PFSK-1 (cell line): ENCODE measurements around the gene TRAPPC6A.

Experiments used
- FOXP2 ChIP-seq: optimal IDR thresholded peaks from 2 replicates; pipeline ENCODE3; 2011; ENCODE audit warnings: borderline replicate concordance, control low read depth, inconsistent platforms; ENCODE audit not compliant: insufficient read depth; ENCODE audit errors: extremely low read length, extremely low read depth
- POLR2AphosphoS5 ChIP-seq: IDR thresholded peaks from 2 replicates; pipeline ENCODE4 v1.6.1; 2012; ENCODE audit warnings: low read depth, mild to moderate bottlenecking, control low read depth, low read length, moderate library complexity
- REST ChIP-seq, 2 experiments: IDR thresholded peaks; 2 replicates each; pipeline versions ENCODE4 v1.6.1 to v1.8.0; 2011 to 2012; ENCODE audit warnings: low read depth in 2 of 2, low read length in 2 of 2, control low read depth in 1 of 2, inconsistent platforms in 1 of 2, mild to moderate bottlenecking in 1 of 2, moderate library complexity in 1 of 2; ENCODE audit not compliant: insufficient read depth in 1 of 2
- SIN3A ChIP-seq: IDR thresholded peaks from 2 replicates; pipeline ENCODE4 v1.6.1; 2012; ENCODE audit warnings: mild to moderate bottlenecking, low read length, moderate library complexity, borderline replicate concordance; ENCODE audit not compliant: insufficient read depth
- TAF1 ChIP-seq: IDR thresholded peaks from 2 replicates; pipeline ENCODE4 v1.6.1; 2012; ENCODE audit warnings: low read length, control low read depth, borderline replicate concordance; ENCODE audit not compliant: insufficient read depth

Gene TRAPPC6A

DNA sequence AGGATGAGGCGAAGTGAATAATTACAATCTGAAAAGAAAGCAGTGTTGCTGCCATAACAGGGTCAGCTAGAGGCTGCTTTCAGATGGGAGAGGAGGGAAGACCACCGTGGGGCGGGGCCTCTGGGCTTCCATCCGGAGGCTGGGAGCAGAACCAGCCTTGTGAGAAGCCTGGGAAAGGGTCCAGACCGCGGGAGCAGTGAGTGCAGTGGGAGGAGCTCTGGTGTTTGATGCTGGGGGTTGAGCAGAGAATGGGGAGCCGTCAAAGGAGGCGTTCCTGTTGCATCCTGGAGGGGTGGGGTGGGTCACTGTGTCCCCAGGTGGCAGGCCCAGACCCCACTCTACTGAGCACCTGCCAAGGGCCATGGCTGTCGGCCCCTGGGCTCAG lies 35.3 kb downstream of the TRAPPC6A start:
- TF ChIP-seq FOXP2 (no peak), TAF1 (no peak), POLR2AphosphoS5 (no peak), SIN3A (no peak), REST (IDR thresholded peaks at IDR 0.05; ENCODE audit: insufficient read depth in 1 of 2, low read depth in 2 of 2, low read length in 2 of 2) (no peak)

- TF ChIP-seq FOXP2 (no peak), REST (IDR thresholded peaks at IDR 0.05; ENCODE audit: insufficient read depth in 1 of 2, low read depth in 2 of 2, low read length in 2 of 2) (no peak), POLR2AphosphoS5 (no peak), TAF1 (no peak), SIN3A (no peak)
Observed at GRCh38 chr19:45142016-45142725, 35.9 kb downstream of the TRAPPC6A start.

GRCh38 chr19:45141203-45141900 lies 36.7 kb downstream of the TRAPPC6A start:
- TF ChIP-seq TAF1 (no peak), REST (IDR thresholded peaks at IDR 0.05; ENCODE audit: insufficient read depth in 1 of 2, low read depth in 2 of 2, low read length in 2 of 2) (no peak), FOXP2 (no peak), SIN3A (no peak), POLR2AphosphoS5 (no peak)

- TF ChIP-seq TAF1 (no peak), REST (IDR thresholded peaks at IDR 0.05; ENCODE audit: insufficient read depth in 1 of 2, low read depth in 2 of 2, low read length in 2 of 2) (no peak), SIN3A (no peak), POLR2AphosphoS5 (no peak), FOXP2 (no peak)
Observed at GRCh38 chr19:45140533-45140932, 37.5 kb downstream of the TRAPPC6A start.
